Measurements from ENCODE around the gene FYN.
"Not testable (repeated sequence)": the region's sequence is repeated elsewhere in the genome, so short reads cannot be mapped to it uniquely, and the experiment has no call there.

Gene FYN

GRCh38 chr6:111650049-111650448 is 223.2 kb downstream of the FYN start:
- DNase-seq = no peak

- no peak for DNase-seq
These were observed 225.2 kb downstream of the FYN start for GRCh38 chr6:111648100-111648499.

DNA sequence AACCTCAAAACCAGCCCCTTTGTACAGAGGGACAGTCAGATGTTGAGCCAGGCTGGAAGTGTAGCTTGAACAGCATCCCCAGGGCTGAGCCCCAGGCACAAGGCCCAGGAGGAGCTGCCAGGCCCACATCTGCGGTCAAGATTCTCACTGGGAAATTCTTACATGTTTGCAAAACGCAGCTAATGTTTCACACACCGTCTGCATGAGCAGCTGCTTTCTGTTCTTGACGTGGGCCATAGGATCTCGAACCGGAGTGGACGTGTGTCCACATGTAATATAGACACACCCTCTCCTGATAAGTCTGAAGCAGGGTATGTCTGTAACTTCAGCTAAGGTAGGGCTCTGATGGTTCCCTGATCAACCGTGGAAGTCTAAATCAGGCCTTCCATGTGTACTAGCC is 226.3 kb downstream of the FYN start:
- no peak for DNase-seq

DNA sequence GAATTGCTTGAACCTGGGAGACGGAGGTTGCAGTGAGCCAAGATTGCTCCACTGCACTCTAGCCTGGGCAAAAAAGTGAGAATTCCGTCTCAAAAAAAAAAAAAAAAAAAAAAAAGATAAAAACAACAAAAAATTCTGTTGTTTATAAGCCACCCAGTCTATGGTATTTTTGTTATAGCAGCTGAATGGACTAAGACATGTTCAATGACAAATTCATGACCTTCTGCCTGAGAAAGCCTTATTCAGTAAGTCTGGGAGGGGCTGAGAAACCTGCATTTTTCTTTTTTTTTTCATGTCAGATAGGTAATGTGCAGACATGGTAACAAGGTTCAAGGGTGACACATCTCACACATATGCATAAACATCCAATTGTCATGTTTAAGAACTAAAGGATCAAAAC is 227.2 kb downstream of the FYN start:
- DNase-seq = no peak

DNA sequence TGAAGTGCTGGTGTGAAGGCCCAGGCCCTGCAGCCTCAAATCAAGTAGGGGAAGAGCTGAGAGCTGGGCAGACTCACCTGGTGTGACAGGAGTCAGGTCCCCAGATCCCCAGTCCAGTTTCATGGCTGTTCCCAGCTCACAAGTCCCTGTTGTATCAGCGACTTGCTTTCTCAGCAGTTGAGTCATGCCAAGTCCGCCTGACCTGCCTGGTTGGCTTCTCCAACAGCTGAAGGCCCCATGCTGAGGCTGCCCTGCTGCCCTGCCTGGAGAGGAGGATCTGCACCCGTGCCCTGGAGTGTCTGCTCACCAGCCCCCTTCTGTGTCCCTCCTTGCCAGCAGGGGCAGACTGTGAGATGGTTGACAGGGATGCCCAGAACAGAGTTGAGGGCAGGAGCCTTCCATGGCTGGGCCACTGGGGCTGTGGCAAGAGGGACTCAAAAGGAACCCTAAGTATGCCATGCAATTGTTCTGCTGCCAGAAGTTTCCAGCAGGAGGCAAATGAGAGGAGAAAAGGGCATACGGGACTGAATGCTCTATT is 228.3 kb downstream of the FYN start:
- DNase-seq = no peak

- DNase-seq = no peak
These were observed 230.6 kb downstream of the FYN start for GRCh38 chr6:111642463-111643158.

- DNase-seq = no peak
These were observed 234.0 kb downstream of the FYN start for GRCh38 chr6:111639266-111639665.

GRCh38 chr6:111634981-111635380 is 238.3 kb downstream of the FYN start:
- not testable (repeated sequence) for DNase-seq

DNA sequence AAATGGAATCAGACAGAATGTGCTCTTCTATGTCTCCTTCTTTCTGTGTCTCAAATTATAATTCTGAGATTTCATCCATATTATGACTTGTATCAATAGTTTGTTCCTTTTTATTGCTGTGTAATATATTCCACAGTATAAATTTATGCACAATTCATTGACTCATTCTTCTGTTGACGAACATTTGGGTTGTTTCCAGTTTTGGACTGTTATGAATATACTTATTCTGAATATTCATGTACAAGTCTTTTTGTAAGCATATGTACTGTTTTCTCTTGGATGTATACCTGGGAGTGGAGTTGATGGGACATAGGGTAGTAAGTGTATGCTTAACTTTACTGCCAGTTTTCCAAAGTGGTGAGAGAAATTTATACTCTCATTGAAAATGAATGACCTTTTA is 239.4 kb downstream of the FYN start:
- DNase-seq = no peak

DNA sequence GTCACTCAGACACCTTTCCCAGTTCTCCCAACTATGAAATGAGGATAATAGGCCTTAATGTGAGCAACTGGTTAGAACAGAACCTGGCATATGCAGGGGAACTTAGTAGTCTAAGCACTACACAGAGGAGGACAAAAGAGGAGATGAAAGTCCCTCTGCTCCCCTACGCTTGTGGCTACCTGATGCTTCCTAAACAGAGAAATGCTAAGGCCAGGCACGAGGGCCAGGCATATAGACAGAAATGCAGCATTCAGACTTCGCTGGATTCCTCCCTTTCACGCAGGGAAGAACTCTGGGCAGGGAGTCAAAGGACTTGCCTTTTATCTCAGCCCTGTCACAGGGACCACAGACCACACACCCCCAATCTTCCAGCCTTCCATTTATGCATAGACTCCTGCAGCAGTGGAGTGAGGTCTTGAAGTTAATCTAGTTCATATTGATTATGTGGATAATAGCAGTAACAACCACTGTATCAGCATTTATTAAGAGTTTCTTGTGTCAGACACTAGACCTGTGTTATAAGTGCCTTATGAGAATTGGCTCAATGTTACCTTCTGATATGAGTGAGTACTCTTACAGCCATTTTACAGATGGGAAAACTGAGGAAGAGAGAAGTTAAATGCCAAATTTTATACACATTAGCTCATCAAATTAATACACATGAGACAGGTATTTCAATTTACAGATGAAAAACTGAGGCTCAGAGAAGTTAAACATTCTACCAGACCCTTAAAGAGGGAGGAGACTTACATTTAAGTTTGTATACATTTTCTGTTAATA is 240.6 kb downstream of the FYN start:
- DNase-seq = no peak

GRCh38 chr6:111631903-111632460 is 241.3 kb downstream of the FYN start:
- DNase-seq = no peak

GRCh38 chr6:111631018-111631417 is 242.2 kb downstream of the FYN start:
- no peak for DNase-seq

GRCh38 chr6:111628142-111628850 is 245.0 kb downstream of the FYN start:
- no peak for DNase-seq

DNA sequence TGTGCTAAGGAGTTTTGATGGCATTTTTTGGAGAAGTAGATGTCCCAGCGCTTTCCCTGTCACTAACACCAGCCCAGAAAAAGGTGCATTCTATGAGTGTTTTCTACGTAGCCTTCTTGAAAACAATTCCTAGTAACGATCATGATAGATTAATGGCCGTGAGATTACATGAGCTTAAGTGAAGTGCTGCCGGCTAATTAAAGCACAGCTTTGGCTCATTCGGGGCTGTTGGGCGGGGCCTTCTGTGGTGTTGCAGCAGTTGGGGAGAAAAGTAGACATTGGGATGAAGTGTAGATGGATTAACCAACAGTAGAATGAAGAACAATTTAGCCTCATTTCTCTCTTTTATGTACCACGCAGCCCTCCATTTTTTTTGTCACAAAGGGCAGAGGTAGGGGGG is 246.8 kb downstream of the FYN start:
- DNase-seq = no peak

DNA sequence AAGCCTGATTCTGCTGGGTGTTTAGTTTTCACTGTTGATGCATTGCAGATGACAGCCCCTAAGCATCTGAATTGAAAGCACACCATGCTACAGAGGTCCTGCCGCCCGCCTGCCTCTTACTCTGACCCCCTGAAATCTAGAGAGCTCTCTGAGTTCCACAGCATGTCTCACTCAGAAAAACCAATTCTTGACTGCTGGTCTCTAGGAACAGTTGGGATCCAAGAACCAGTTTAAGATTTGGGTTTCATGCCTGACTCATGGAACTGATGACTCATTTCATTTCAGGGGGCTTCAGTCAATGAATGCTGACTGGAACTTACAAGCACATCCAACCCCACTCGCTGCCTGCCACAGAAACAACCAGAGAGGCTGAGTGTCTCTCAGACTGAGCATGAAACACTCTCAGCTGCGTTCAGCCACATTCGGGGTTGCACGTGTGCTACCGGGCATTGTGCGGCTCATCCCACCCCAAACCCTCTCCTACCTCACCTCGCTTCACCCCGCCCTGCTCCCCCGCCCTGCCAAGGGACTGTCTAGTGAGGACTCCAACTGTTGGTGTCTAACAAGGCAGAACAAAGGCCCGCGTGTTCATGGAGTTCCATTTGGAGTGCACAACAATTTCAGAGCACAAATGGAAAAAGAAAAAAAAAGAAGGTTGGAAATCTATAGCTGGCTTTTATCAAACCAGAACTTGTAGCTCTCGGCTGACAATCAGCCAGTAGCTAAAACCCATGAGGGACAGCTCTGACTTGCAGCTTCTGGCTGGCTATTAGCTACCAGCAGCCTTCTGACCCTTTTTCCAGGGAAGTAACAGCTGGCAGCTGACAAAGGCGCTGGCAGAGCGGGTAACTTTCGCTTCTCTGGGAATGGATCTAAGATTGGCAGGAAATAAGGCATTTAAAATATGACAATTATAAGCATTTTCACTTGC is 247.5 kb downstream of the FYN start:
- DNase-seq = peak; percentile 45

DNA sequence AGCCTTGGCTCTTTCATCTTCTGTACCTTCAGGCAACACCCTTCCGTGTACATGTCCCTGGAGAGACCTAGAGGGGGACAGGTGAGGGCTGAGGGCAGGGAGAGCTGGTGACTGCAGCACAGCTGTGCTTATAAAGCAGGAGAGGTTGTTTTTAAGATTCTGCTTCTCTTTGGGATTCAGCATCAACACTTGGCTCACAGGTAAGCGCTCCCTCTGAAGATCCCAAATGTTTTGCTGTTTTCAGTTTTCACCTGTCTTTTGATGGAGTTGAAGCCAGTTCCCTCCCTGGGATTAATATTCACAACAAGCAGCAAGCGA is 248.2 kb downstream of the FYN start:
- no peak for DNase-seq

- no peak for DNase-seq
These were observed 248.7 kb downstream of the FYN start for GRCh38 chr6:111624401-111625098.

DNA sequence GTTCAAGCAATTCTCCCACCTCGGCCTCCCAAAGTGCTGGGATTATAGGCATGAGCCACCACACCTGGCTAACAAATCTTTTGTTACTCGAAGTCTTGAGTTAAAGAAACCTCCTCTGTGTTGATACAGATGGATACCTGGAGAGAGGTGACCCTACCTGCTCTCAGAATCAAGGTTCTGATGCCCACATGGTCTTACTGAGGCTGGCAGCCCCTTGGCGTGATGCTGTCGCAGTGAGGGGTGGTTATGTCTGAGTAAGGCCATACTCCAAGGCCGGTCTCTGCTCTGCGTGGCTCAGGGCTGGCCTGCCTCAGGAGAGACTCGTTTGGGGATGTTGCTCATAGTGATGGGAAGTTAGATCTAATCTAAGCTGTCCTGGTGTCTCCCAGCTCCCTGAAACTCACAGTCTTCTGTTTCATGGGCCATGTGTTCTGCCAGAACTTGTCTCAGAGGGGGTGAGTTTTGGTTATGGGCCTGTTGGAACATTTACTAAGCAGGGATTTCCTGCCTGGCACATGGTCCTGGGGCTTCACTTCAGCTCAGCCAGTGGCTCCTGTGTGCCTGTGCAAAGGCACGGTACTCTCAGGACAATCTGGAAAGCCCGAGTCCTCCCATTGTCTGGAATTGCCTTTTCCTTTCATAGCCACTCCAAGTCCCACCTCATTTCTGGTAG is 250.1 kb downstream of the FYN start:
- DNase-seq = no peak

DNA sequence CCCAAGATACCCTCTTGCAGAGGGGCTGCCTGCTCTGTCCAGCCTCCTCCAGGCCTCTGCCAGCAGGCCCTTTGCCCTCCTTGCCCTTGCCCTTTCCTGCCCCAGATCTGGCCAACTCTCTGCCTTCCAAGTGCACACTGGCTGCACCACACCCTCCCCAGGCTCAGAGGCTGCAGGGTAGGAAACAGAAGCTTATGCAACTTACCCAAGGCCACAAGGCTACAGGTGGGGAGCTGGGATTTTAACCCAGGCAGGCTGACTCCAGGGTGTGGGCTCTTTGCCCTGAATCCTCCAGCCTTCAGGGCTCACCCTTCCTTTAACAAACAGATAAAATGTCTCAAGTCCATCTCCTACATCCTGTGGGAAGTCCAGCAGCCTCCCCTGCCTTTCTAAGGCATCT is 253.1 kb downstream of the FYN start:
- DNase-seq = no peak

DNA sequence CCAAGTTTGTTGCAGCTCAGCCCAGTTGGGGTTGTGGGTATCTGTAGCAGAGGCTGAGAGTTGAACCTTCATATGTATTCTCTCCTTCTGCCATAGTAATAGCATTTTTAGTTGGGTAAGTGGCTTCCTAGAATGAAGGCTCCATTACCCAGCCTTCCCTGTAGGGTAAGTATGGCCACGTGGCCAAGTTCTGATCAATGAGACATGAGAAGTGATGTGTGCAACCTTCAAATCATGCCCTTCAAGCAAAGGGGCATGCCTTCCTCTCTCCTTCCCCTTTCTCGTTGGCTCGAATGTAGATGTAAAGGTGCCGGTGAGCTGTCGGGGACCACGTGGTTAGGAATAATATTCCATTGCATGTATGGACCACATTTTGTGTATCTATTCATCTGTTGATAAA is 254.8 kb downstream of the FYN start:
- DNase-seq = no peak

DNA sequence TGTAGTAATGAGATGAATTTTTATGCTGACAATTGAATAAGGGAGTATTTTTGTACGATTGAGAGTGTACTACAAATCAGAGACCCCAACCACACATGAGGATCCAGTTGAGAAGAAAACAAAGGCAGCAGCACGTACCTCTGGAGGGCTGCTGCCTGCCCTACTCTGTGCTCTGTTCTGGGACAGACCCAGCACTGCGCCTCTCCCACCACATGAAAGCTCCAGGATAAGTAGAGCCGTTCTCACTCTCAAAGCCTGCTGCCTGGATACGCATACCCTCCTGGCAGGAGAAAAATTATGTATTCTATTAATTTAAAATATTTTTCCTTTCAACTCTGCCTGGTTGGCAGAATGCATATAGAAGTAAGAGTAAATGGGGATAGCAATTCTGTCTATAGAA is 256.1 kb downstream of the FYN start:
- no peak for DNase-seq
